HG03108 (cell line): ENCODE results near the gene TGFBR3L.

ENCODE experiments used
- ATAC-seq: cut with Tn5 transposase; IDR thresholded peaks from one replicate; pipeline ENCODE4 v1.9.1; 2021; ENCODE audit warnings: moderate library complexity; ENCODE audit not compliant: unreplicated experiment

Gene TGFBR3L

DNA sequence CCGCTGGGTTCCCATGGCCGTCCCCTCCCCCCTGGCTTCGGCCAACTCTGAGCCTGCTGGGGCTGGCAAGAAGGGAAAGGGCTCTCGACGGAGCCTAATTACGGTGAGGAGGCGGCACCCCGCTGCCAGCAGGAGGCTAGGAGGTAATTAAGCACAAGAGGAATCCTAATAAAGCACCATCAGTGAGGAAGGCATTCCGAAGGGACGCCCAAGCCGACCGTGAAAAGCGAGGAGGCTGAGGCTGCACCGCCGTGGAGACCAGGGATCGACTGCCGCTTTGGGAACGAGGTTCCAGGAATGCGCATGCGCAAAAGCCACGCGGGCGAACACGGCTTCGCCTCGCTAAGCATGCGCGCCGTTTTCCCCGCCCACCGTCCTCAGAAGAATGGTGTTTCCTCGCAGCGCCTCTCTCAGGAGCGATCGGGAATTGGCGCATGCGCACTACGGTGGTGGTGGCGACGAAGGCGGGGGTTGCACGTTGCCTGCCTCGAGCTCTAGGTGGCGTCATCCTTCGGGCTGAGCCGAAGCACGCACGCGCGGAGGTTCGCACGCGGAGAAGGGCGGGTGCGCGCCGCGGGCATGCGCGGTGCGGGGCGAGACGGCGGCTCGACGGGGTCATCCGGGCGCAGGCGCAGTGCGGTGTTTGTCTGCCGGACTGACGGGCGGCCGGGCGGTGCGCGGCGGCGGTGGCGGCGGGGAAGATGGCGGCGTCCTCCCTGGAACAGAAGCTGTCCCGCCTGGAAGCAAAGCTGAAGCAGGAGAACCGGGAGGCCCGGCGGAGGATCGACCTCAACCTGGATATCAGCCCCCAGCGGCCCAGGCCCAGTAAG is 11.2 kb upstream of the TGFBR3L start, which contains the start of gene MAP2K7:
Gene MAP2K7, plus strand, starts transcription at position 634 of the 830 bp plus-strand sequence. Its CDS starts 68 bp downstream, at position 702.
- peak; percentile 75 for ATAC-seq

GRCh38 chr19:7904074-7905020 is 10.3 kb upstream of the TGFBR3L start:
- peak; percentile 20 for ATAC-seq

GRCh38 chr19:7905268-7905667 is 9.4 kb upstream of the TGFBR3L start:
- no peak for ATAC-seq

DNA sequence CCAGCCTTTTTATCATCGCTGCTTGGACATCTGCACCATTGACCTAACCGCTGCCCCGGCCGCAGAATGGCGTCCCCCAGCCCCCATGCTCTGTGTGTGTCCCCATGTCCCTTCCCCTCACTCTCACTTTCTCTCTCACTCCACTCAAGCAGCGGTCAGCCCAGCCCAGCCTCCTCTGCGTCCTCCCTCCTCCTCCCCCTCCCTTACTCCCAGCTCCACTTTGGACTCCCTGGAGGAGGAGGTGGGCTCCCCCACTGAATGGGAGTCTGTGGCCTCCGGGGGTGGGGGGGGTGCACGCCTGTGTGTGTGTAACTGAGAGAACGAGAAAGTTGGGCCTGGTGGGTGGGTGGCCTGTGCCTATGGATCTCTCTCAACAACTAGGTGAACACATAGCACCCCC is 8.8 kb upstream of the TGFBR3L start:
- no peak for ATAC-seq

- ATAC-seq, result no peak
These were observed 7.5 kb upstream of the TGFBR3L start for GRCh38 chr19:7907122-7907521.

GRCh38 chr19:7907544-7907943 is 7.1 kb upstream of the TGFBR3L start:
- ATAC-seq, result no peak

GRCh38 chr19:7908078-7908699 is 6.4 kb upstream of the TGFBR3L start:
- ATAC-seq, result no peak

GRCh38 chr19:7908742-7909461 is 5.7 kb upstream of the TGFBR3L start:
- no peak for ATAC-seq

DNA sequence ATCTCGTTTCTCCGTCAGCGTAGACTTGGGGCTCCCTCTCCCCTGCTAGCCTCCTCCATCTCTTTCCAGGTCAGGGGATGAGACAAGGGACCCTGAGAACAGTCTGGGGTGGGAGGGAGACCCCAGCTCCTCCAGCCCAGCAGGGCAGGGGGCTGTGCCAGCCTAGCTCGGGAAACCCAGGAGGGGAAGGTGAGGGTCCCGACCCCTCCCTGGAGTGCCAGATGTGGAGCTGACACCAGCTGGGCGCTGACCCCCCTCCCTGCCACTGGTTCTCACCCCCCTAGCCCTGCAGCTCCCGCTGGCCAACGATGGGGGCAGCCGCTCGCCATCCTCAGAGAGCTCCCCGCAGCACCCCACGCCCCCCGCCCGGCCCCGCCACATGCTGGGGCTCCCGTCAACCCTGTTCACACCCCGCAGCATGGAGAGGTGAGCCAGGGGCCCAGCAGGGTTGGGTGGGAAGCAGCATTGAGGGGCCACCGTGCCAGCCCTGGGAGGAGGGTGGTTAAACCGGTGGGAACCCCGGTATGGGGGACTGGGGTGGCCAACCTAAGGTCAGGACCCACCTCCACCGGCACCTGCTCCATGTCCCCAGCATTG is 5.1 kb upstream of the TGFBR3L start:
- no peak for ATAC-seq

DNA sequence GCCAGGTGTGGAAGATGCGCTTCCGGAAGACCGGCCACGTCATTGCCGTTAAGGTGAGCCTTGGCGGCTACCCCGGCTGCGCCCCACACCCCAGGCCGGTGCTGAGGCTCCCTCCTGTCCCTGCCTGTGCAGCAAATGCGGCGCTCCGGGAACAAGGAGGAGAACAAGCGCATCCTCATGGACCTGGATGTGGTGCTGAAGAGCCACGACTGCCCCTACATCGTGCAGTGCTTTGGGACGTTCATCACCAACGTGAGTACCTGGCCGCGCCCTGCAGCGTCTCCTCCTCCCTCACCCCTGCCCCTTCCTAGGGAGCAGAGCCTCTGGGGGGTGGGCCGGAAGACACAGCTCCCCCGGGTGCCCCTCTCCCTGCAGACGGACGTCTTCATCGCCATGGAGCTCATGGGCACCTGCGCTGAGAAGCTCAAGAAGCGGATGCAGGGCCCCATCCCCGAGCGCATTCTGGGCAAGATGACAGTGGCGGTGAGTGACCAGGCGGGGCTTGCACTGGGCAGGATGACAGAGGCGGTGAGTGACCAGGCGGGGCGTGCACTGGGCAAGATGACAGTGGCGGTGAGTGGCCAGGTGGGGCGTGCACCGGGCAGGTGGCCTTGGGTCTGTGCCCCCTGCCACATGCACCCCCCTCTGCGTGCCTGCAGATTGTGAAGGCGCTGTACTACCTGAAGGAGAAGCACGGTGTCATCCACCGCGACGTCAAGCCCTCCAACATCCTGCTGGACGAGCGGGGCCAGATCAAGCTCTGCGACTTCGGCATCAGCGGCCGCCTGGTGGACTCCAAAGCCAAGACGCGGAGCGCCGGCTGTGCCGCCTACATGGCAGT is 4.1 kb upstream of the TGFBR3L start:
- ATAC-seq, result no peak

DNA sequence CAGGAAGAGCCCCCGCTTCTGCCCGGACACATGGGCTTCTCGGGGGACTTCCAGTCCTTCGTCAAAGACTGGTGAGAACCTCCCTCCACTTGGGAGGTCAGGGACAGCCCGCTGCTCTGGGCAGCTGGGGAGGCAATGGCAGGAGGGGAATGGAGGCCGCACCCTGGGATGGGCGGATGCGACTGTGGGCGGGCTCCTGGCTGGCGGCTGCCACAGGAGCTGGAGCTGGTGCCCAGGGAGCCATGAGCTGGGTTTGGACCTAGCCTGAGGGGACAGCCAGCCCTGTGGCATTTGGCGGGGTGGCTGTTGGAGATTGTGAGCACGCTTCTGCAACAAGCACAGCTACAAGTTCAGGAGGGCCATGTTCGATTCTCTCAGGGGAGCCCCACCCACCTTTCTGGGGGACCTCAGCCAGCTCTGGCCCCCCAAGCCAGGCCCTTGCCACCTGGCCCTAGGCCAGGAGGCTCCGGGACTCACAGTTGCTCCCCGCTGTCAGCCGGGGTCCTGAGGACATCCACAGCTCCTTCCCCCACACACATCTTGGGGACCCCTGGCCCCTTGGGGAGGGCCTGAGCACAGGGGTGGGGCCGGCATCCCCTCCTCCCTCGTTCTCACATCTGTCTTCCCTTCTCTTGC is 3.0 kb upstream of the TGFBR3L start:
- ATAC-seq, result no peak

DNA sequence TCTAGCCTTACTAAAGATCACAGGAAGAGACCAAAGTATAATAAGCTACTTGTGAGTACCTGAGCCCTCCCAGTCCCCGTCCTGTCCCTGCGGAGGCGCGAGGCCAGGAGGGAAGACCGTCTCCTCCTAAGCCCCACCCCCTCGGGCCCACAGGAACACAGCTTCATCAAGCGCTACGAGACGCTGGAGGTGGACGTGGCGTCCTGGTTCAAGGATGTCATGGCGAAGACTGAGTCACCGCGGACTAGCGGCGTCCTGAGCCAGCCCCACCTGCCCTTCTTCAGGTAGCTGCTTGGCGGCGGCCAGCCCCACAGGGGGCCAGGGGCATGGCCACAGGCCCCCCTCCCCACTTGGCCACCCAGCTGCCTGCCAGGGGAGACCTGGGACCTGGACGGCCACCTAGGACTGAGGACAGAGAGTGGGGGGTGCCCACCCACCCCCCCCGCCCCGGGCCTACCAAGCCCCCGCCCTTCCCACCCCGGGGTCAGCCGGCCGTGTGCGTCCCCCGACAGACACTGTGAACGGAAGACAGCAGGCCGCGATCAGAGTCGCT is 2.4 kb upstream of the TGFBR3L start:
- no peak for ATAC-seq

DNA sequence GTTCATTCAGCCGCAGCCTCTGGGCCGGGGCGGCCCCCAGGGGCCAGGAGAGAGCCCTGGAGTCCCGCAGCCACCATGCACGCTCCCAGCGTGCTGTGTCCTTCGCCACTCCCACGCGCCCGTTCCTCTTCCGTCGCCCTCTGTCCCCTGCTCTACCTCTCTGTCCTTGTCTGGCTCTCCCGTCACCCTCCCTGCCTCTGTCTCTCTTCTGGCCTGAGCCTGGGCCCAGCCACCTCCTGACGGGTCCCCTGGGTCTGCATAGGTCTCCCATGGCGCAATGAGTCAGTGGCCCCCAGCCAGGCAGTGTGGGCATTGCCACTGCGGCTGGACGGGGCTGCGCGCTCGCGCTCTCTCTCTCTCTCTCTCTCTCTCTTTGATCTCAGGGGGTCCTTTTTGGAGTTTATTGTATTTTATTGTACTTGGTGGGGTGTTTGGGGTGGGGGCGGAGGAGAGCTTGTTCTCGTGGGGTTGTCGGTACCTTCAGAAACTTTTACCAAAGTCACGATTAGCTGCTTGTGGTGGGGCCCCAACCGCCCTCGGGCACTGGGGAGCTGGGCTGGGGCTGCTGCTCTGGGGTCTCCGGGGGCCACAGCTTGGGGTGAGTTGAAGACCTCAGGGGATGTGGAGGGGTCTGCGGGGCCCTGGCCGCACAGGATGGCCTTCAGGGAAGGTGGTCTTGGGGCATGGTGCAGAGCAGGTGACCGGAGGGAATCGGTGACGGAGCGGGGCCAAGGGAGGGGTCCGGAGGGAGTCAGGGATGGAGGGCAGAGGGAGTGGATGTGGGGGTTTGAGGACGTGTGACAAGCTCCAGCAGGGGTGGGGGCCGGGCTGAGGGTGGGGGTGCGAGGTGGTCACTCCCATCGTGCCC is 1.7 kb upstream of the TGFBR3L start:
- ATAC-seq, result no peak

DNA sequence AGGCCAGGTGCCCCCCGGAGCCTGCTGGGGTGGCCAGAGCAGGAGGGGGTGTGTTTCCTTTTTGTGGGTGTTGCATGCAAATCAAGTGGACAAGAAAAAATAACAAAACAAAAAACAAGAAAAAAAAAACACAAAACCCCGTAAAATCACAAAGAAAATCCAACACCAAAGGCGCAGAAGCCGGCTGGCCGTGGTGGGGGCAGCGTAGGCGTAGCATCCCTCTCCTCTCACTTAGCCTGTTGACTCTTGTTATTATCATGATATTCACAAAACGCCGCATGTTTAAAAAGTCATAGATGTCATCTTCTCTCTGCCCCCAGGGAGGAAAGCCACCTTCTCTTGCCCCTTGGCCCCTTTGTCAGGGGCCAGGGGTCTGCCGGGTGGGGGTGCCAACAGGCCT is 978 bp upstream of the TGFBR3L start:
- no peak for ATAC-seq

DNA sequence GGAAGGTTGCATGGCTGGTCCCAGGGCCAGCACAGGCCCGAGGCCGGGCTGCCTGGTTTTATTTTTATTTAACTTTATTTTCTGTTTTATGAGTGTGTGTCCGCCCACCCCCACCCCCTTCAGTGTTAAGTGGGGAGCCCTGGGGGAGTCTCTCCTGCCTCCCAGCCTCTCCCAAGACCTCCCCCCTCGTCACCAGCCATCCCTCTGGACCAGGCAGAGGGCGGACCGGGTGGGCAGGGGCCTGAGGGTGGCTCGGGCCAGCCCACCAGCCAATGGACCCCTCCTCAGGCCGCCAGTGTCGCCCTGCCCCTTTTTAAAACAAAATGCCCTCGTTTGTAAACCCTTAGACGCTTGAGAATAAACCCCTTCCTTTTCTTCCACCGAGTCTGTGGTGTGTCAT is 531 bp upstream of the TGFBR3L start:
- no peak for ATAC-seq

DNA sequence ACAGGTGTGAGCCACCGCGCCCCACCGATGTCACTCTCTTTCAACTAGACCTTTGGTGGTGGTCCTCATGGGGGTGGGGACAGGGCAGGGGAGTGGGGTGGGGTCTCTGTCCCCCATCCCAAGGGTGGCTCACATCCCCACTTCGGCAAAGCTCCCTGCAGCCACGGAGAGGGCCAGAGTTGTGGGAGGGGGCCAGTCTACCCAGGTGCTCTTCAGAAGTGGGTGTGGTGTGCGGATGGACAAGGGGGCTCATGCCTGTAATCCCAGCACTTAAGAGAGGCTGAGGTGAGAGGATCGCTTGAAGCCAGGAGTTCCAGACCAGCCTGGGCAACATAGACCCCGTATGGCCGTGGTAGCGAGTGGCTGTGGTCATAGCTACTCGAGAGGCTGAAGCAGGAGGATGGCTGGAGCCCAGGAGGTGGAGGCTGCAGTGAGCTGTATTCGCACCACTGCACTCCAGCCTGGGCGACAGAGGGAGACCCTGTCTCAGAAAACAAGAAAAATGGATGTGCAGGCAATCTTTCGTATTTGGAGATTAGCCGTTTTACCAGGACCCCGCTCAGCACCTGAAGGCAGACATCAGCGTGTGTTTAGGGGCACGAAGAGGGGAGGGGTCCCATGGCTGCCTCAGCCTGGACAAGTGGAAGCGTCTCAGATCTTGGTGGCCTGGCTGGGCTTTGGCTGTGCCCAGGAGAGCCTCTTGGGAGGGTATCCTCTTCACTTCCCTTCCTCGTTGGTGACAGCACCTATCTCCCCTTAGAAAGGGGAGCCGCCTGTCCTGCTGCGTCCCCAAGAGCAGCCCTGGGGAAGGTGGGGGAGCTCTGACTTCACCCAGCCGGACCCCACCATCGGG is 846 bp downstream of the TGFBR3L start:
- no peak for ATAC-seq
